Activated B cell treated with CpG ODN at 0.5 μM for 24 hours (primary cell): ENCODE data around the gene SH3PXD2A. TPM values are rescaled to one million over a fixed set of nuclear protein-coding genes. Genes with fewer than 3 reads are reported as not detected.

ENCODE experiments used
- ATAC-seq: fragments of 200-7000 bp; cut with Tn5 transposase; one replicate; pipeline ENCODE4 v1.10.0; 2021; ENCODE audit warnings: low read depth, mild to moderate bottlenecking, moderate library complexity
- CTCF ChIA-PET: fragments of 350-600 bp; sonication (Branson Sonifier 250); formaldehyde crosslinking; loops from one replicate; lab custom pipeline; 2021; ENCODE audit warnings: antibody characterized with exemption; lab: Charles Lee
- POLR2A ChIA-PET: fragments of 350-600 bp; sonication (Branson Sonifier 250); formaldehyde crosslinking; loops from one replicate; lab custom pipeline; 2021; ENCODE audit warnings: antibody characterized with exemption; lab: Charles Lee
- DNase-seq: peaks from one replicate; pipeline ENCODE4 v3.0.0; 2022
- H3K27ac Mint-ChIP-seq: one replicate; pipeline ENCODE4 v1.8.0; 2020; ENCODE audit warnings: mixed read lengths
- H3K27me3 Mint-ChIP-seq: one replicate; pipeline ENCODE4 v1.8.0; 2021; ENCODE audit warnings: mixed read lengths
- H3K36me3 Mint-ChIP-seq: one replicate; pipeline ENCODE4 v1.8.0; 2021; ENCODE audit warnings: low read depth, mixed read lengths
- H3K4me1 Mint-ChIP-seq: one replicate; pipeline ENCODE4 v1.8.0; 2021; ENCODE audit warnings: mixed read lengths
- H3K4me3 Mint-ChIP-seq: one replicate; pipeline ENCODE4 v1.8.0; 2020; ENCODE audit warnings: mild to moderate bottlenecking, mixed read lengths
- H3K9me3 Mint-ChIP-seq: one replicate; pipeline ENCODE4 v1.8.0; 2020; ENCODE audit warnings: mixed read lengths
- CTCF ChIP-seq: fragments of 200-600 bp; IDR thresholded peaks from one replicate; pipeline ENCODE4 v1.8.0; 2022; ENCODE audit warnings: antibody characterized with exemption, mild to moderate bottlenecking
- intact Hi-C: fragments of 100-400 bp; cut with micrococcal nuclease; formaldehyde crosslinking; loops from one replicate; pipeline ENCODE4 v1.15.1; 2024
- total RNA-seq: library from RNA; stranded (reverse); gene quantifications from 2 replicates; pipeline ENCODE4 v1.2.3, GENCODE V29; 2022

SH3PXD2A gene
- total RNA-seq, 1 donor from 2014 or later, result 18.2 TPM

GRCh38 chr10:103576076-103576471 lies 279.3 kb downstream of the SH3PXD2A start:
- no peak for DNase-seq
- no peaks in the 10 kb centered on the region for H3K4me1 Mint-ChIP-seq
- no peak overlapping the region for H3K4me3 Mint-ChIP-seq
- intact Hi-C loops, result no loop called here
- CTCF ChIA-PET, result no interaction called here
- POLR2A ChIA-PET, result no interaction called here
- no peak overlapping the region for H3K27ac Mint-ChIP-seq
- H3K27me3 Mint-ChIP-seq, result peaks cover 2% of the 10 kb centered on the region
- H3K9me3 Mint-ChIP-seq, result no peaks in the 10 kb centered on the region
- no peak for TF ChIP-seq CTCF
- ATAC-seq, result no peak
- no peaks in the 10 kb centered on the region for H3K36me3 Mint-ChIP-seq

- Mint-ChIP-seq H3K27me3 (peaks cover 2% of the 10 kb centered on the region), H3K4me1 (no peaks in the 10 kb centered on the region), H3K36me3 (no peaks in the 10 kb centered on the region), H3K9me3 (no peaks in the 10 kb centered on the region), H3K4me3 (no peak overlapping the region), H3K27ac (no peak overlapping the region)
- intact Hi-C loops, result no loop called here
- ATAC-seq (no peak), DNase-seq (no peak)
- TF ChIP-seq CTCF, result no peak
- CTCF ChIA-PET, result no interaction called here
- POLR2A ChIA-PET, result no interaction called here
Observed at GRCh38 chr10:103575416-103576075, 279.8 kb downstream of the SH3PXD2A start.

- Mint-ChIP-seq H3K27ac (no peak overlapping the region), H3K9me3 (no peaks in the 10 kb centered on the region), H3K4me3 (no peak overlapping the region), H3K27me3 (peaks cover 5% of the 10 kb centered on the region), H3K36me3 (no peaks in the 10 kb centered on the region), H3K4me1 (no peaks in the 10 kb centered on the region)
- intact Hi-C loops, result no loop called here
- ATAC-seq (no peak), DNase-seq (no peak)
- POLR2A ChIA-PET, result no interaction called here
- CTCF ChIA-PET, result no interaction called here
- TF ChIP-seq CTCF, result no peak
Observed at GRCh38 chr10:103574097-103575061, 281.0 kb downstream of the SH3PXD2A start.

- intact Hi-C loops, result no loop called here
- ATAC-seq (no peak), DNase-seq (no peak)
- no peaks in the 10 kb centered on the region for H3K36me3 Mint-ChIP-seq
- H3K4me1 Mint-ChIP-seq, result no peaks in the 10 kb centered on the region
- peaks cover 4% of the 10 kb centered on the region for H3K27me3 Mint-ChIP-seq
- POLR2A ChIA-PET, result no interaction called here
- no peaks in the 10 kb centered on the region for H3K9me3 Mint-ChIP-seq
- CTCF ChIA-PET, result no interaction called here
- H3K4me3 Mint-ChIP-seq, result no peak overlapping the region
- no peak for TF ChIP-seq CTCF
- no peak overlapping the region for H3K27ac Mint-ChIP-seq
Observed at GRCh38 chr10:103573205-103573487, 282.2 kb downstream of the SH3PXD2A start.
